GM19351 (cell line): ENCODE measurements around the gene RPAP3.
A peak's percentile ranks its signal among the peaks of the same experiment; 100 is the strongest.

Experiments used
- ATAC-seq: cut with Tn5 transposase; IDR thresholded peaks from one replicate; pipeline ENCODE4 v1.9.1; 2021; ENCODE audit warnings: mild to moderate bottlenecking, moderate library complexity; ENCODE audit not compliant: unreplicated experiment

RPAP3 gene

DNA sequence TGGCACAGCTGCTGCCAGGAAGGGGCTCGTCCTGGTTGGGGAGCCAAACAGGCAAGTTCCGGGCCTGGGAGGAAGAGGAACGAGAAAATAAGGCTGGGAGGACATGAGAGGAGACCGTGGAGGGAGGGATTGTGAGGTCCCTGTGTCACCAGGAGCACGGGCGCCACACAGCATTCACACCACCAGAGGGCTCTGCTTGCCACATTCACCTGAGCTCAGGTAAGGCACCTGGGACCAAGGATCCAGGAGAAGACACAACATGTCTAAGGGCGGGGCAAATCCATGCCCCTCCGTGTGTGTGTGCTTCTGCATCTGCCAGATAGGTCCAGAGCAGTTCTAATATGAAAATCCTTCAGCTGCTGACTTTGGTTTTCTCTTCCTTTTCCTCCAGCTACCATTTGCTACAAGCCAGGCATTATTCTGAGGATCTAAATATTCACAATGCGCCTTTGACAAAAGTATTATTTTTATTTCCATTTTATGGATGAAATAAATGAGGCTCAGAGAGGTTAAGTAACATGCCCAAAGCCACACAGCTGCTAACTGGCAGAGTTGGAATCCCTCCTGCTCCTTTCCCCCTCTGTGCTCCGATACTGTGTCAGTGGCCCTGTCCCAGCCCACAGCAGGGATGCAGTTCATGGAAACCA is 38.3 kb upstream of the RPAP3 start:
- ATAC-seq, result no peak

DNA sequence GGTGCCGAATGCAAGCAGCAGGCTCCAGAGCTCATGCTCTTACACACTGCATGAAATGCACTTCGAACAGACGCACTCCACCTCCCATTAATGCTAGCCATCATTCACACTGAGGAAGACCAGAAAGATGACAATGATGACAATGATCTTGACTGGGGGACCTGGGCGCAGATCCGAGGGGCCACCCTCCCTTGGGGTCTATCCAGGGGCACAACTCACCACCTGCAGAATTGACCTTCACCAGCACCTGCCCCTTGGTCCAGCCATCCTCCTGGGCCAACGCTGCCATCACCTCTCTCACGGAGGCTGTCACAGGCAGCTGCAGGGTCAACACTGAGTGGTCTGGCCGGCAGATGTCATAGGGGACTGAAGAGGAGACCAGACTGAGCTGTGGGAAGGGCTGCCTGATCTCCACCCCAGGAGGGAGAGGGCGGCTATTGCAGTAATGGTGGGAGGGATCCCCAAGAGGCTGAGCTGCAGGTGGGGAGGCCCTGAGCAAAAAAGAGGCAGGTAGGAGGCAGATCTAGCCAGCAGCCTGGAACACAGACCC is 37.6 kb upstream of the RPAP3 start:
- ATAC-seq, result no peak

- ATAC-seq, result no peak
Observed at GRCh38 chr12:47742253-47742825, 36.5 kb upstream of the RPAP3 start.

DNA sequence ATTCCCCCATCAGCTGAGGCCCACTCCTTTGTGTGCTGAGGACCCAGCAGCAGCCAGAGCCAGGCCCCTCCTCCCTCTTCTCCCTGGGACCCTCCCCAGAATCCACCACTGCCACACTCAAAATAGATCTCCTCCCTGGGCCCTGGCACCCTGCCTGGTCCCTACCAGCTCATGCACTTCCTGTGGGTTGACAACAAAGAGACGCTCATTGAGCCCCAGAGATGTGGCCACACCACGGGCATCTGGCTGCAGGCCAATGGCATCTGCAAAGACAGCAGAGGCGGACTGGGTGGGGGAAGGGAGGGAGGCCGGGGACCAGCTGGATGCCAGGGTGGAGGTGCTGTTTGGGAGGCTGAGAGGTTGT is 35.5 kb upstream of the RPAP3 start:
- no peak for ATAC-seq

- ATAC-seq, result peak; percentile 46
Observed at GRCh38 chr12:47740606-47741339, 34.9 kb upstream of the RPAP3 start.

DNA sequence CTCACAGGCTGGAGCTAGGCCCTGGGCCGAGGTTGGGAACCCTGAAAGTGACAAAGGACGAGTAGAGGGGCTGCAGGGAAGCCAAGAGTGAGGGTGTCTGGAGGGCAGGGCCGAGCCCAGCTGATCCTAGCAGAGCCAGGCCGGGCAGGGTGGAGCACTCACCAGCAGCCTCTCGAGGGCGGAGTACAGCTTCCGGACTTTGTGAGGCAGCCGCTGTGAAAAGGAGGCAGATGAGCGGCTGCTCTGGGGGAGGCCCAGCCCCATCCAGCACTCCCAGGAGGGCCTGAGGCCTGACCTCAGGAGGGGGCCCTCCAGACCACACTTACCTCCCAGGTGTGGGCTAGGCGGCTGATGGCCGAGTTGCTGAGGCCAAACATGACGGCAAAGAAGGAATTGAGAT is 34.1 kb upstream of the RPAP3 start:
- peak; percentile 75 for ATAC-seq

DNA sequence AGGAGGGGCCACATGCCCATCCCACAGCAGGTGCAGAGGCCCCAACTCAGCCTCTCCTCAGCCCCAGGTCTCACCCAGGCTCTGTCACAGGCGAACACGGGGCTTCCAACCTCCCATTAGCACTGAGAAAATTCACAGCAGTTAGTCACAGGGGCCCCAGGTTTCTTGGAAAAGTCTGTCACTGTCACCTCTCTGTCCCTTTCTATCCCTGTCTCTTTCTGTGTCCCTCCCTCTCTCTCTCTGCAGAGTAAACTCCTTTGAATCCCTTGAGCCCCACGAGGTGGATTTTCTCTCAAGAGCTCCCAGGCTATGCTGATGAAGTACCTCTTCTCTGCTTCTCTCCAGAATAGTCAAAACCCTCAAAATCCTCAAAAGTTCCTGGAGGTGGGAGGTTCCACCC is 33.5 kb upstream of the RPAP3 start:
- ATAC-seq, result no peak

GRCh38 chr12:47737936-47738594 is 32.2 kb upstream of the RPAP3 start:
- no peak for ATAC-seq

GRCh38 chr12:47736877-47737676 is 31.2 kb upstream of the RPAP3 start:
- ATAC-seq, result no peak

- no peak for ATAC-seq
Observed at GRCh38 chr12:47736216-47736615, 30.4 kb upstream of the RPAP3 start.

DNA sequence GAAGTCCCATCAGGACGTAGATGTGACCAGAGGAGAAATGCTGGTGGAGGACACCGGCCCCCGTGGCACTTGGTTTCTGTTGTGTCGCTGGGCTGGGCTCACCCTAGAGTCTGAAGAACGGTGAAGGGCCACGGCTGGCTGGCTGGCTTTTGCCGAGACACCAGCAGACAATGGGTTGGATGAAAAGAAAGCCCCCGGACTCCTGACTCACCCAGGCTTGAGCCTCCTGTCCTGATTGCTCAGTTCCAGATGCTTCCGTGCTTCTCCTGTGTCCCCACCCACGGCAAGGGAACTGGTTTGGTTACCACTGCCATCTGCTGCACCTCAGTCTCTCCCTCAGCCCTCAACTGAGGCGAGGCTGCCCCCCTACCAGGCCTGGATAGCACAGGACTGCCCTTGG is 29.8 kb upstream of the RPAP3 start:
- no peak for ATAC-seq

- no peak for ATAC-seq
Observed at GRCh38 chr12:47734725-47735480, 29.1 kb upstream of the RPAP3 start.

DNA sequence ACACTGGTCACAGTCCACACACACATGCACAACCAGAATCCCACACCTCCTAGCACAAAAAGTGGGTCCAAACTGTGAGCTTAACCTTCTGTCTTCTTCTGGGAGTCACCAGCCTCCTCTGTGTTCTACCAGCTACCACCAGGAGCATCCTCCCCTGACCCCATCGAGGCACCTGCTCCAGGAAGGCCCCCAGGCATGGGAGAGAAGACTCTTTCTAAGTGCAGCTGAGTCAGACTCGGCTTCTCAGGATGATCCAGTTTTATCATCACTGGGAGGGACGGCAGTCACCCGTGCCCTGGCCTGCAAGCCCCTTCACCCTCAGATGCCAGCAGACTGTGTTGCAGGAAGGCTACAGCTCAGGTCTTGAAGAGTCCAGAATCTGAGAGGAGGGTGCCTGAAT is 27.3 kb upstream of the RPAP3 start:
- no peak for ATAC-seq

GRCh38 chr12:47732504-47732903 is 26.7 kb upstream of the RPAP3 start:
- no peak for ATAC-seq

GRCh38 chr12:47731723-47732122 is 25.9 kb upstream of the RPAP3 start:
- ATAC-seq, result no peak

DNA sequence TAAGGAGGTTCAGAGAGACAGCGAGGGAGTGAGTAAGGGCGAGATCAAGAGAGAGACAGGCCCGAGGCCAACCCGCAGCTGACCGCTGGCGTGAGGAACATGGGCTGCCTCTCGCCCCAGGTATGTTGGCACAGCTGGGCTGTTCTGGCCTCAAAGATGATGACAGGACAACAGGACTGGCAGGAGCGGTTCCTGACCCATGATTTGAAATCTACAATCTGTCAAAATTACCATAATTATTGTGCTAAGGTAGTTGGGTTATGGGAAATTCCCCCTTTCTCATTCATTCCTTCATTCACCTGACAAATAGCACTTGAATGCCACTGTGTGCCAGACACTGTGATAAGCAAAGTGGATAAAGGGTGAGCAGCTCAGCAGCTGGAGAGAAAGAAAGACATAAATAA is 24.5 kb upstream of the RPAP3 start:
- no peak for ATAC-seq

DNA sequence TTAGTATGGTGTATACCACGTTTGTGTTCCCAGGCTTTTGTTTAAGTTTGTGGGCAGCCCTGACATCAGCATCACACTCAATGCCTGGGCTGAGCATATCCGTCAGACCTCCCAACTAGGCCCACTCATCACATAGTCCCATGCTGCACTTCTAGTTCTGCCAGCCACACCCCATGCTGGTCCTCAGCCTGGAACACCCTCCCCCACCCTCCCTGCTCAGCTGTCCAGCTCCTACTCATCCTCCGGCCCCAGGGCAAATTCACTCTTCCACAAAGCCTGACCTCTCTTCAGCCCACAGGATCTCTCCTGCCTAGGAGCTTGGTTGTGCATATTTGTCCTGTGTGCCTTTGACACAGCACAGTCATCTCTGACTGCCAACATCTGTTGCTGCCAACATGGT is 23.4 kb upstream of the RPAP3 start:
- no peak for ATAC-seq

- peak; percentile 91 for ATAC-seq
Observed at GRCh38 chr12:47725893-47726292, 20.1 kb upstream of the RPAP3 start.

DNA sequence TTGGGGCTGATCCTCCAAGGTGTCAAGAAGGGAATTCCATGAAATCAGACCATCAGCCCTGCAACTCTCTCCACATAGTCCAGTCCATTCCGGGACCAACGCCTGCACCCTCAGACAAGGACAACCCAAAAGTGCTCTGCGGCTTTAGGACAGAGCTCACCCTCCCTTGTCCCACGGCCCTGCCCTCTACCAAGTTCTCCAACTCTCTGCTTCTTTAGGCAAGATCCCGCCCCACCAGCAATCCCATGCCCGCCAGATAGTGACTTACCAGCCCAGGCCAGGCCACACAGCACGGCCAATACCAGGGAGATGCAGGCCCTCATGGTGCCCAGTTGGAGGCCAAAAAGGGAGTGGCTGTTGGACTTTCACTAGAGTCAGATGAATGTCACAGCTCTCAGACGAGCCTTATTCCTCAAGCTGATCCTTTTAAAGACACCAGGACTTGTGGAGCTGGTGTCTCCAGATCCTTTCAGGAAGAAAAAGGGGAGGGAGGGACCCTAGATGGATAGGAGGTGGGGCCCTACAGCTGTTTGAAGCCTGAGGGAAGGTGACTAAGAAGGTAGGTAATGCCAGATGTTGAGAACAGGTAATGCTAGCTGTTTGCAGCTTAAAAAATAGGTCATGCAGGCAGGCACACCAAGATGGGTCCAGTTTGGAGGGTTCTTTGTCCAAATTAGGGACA is 19.4 kb upstream of the RPAP3 start, which contains the start of gene ENDOU:
TSS of gene ENDOU (minus strand) at position 400 of the 682 bp plus-strand sequence. CDS start at position 323, 77 bp downstream.
- no peak for ATAC-seq
